ENCODE measurements around the gene EP400. TPM values are rescaled to one million over a fixed set of nuclear protein-coding genes. Genes with fewer than 3 reads are reported as not detected.

Gene EP400
- polyA plus RNA-seq, 1 donor (not counting 4 experiments of a cell fraction or from before 2014, with no cell fraction given): 4.1 TPM

DNA sequence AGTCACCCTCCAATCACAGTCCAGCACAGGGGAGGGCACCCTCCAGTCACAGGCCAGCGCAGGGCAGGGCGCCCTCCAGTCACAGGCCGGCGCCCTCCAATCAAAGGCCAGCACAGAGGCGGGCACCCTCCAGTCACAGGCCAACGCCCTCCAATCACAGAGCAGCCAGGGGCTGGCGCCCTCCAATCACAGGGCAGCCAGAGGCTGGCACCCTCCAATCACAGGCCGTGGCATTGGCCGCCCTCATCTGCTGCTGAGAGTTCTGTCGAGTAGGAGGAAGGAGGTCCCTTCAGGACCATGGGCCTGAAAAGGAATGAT, 167.8 kb downstream of the EP400 start:
- no peaks in the 10 kb centered on the region for H3K27me3 ChIP-seq (ENCODE audit: control insufficient read depth, extremely low read depth, insufficient read depth, low read length)
- H3K4me1 ChIP-seq (ENCODE audit: control insufficient read depth, extremely low read depth, insufficient read depth, low read length): no peaks in the 10 kb centered on the region
- H3K4me3 ChIP-seq (ENCODE audit: control insufficient read depth in 2 of 3, extremely low read depth in 1 of 3, insufficient read depth in 2 of 3, low read depth in 1 of 3, low read length in 3 of 3): no peak overlapping the region
- H3K9me1 ChIP-seq (ENCODE audit: control insufficient read depth, extremely low read depth, insufficient read depth, low read length): no peaks in the 10 kb centered on the region
- H3K27ac ChIP-seq (ENCODE audit: control insufficient read depth, insufficient read depth, low read length): no peak overlapping the region
- dilution Hi-C loops (cut with MboI; ENCODE audit: extremely low pct_ligation_motif_present, low sequenced_read_pairs): no loop called here
- H4K20me1 ChIP-seq (ENCODE audit: control insufficient read depth, extremely low read depth, insufficient read depth, low read length): no peaks in the 10 kb centered on the region
- no peaks in the 10 kb centered on the region for H3K9me3 ChIP-seq (ENCODE audit: control insufficient read depth, low read depth, low read length)
- peaks cover 15 to 19% of the 10 kb centered on the region in 2 experiments for H3K36me3 ChIP-seq (ENCODE audit: control insufficient read depth in 2 of 2, extremely low read depth in 1 of 2, insufficient read depth in 2 of 2, low read length in 2 of 2)
- no peaks in the 10 kb centered on the region for H3K79me2 ChIP-seq (ENCODE audit: control insufficient read depth, insufficient read depth, low read length)
- H2AFZ ChIP-seq (ENCODE audit: control insufficient read depth, low read length): no peak overlapping the region
- FAIRE-seq (no peak), DNase-seq (ENCODE audit: low read depth, low spot score) (no peak)
- TF ChIP-seq, protein P1, sequence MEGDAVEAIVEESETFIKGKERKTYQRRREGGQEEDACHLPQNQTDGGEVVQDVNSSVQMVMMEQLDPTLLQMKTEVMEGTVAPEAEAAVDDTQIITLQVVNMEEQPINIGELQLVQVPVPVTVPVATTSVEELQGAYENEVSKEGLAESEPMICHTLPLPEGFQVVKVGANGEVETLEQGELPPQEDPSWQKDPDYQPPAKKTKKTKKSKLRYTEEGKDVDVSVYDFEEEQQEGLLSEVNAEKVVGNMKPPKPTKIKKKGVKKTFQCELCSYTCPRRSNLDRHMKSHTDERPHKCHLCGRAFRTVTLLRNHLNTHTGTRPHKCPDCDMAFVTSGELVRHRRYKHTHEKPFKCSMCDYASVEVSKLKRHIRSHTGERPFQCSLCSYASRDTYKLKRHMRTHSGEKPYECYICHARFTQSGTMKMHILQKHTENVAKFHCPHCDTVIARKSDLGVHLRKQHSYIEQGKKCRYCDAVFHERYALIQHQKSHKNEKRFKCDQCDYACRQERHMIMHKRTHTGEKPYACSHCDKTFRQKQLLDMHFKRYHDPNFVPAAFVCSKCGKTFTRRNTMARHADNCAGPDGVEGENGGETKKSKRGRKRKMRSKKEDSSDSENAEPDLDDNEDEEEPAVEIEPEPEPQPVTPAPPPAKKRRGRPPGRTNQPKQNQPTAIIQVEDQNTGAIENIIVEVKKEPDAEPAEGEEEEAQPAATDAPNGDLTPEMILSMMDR (optimal IDR thresholded peaks at IDR 0.05 in 1 of 3, IDR thresholded peaks at IDR 0.05 in 1 of 3, conservative IDR thresholded peaks at IDR 0.05 in 1 of 3; ENCODE audit: extremely low read depth in 1 of 3, insufficient read depth in 2 of 3, low read length in 3 of 3): no peak
- no peak for TF ChIP-seq EZH2 (IDR thresholded peaks at IDR 0.05; ENCODE audit: low read length)
- no peak overlapping the region for H3K9ac ChIP-seq (ENCODE audit: control insufficient read depth, extremely low read depth, insufficient read depth, low read length)
- no peak overlapping the region for H3K4me2 ChIP-seq (ENCODE audit: control insufficient read depth, extremely low read depth, insufficient read depth, low read depth, low read length)

DNA sequence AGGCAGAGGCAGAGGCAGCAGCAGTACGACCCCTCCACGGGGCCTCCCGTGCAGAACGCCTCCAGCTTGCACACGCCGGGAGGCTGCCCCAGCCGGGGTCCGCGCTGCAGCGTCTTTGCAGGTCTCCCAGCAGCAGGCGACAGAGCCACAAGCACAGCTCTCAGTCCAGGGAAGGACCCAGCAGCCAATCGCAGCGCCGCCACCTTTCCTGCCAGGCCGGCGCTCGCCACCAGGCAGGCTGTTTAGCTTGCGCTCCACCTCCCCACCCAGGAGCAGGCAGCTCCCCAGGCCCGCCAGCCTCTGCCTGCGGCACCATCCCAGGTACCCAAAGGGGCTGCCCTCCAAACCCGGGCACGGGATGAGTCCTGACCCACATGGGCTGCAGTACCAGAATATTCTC, 169.1 kb downstream of the EP400 start:
- no peaks in the 10 kb centered on the region for H3K27me3 ChIP-seq (ENCODE audit: control insufficient read depth, extremely low read depth, insufficient read depth, low read length)
- no peak overlapping the region for H3K4me3 ChIP-seq (ENCODE audit: control insufficient read depth in 2 of 3, extremely low read depth in 1 of 3, insufficient read depth in 2 of 3, low read depth in 1 of 3, low read length in 3 of 3)
- peaks cover 12 to 13% of the 10 kb centered on the region in 2 experiments for H3K36me3 ChIP-seq (ENCODE audit: control insufficient read depth in 2 of 2, extremely low read depth in 1 of 2, insufficient read depth in 2 of 2, low read length in 2 of 2)
- H3K9ac ChIP-seq (ENCODE audit: control insufficient read depth, extremely low read depth, insufficient read depth, low read length): no peak overlapping the region
- H3K9me1 ChIP-seq (ENCODE audit: control insufficient read depth, extremely low read depth, insufficient read depth, low read length): no peaks in the 10 kb centered on the region
- FAIRE-seq: no peak
- no peak overlapping the region for H3K27ac ChIP-seq (ENCODE audit: control insufficient read depth, insufficient read depth, low read length)
- no peak for DNase-seq (ENCODE audit: low read depth, low spot score)
- dilution Hi-C loops (cut with MboI; ENCODE audit: extremely low pct_ligation_motif_present, low sequenced_read_pairs): no loop called here
- H3K9me3 ChIP-seq (ENCODE audit: control insufficient read depth, low read depth, low read length): no peaks in the 10 kb centered on the region
- no peak for TF ChIP-seq EZH2 (IDR thresholded peaks at IDR 0.05; ENCODE audit: low read length)
- TF ChIP-seq, protein P1 (optimal IDR thresholded peaks at IDR 0.05 in 1 of 3, IDR thresholded peaks at IDR 0.05 in 1 of 3, conservative IDR thresholded peaks at IDR 0.05 in 1 of 3; ENCODE audit: extremely low read depth in 1 of 3, insufficient read depth in 2 of 3, low read length in 3 of 3): no peak
- no peaks in the 10 kb centered on the region for H4K20me1 ChIP-seq (ENCODE audit: control insufficient read depth, extremely low read depth, insufficient read depth, low read length)
- H3K79me2 ChIP-seq (ENCODE audit: control insufficient read depth, insufficient read depth, low read length): no peaks in the 10 kb centered on the region
- no peak overlapping the region for H3K4me2 ChIP-seq (ENCODE audit: control insufficient read depth, extremely low read depth, insufficient read depth, low read depth, low read length)
- no peaks in the 10 kb centered on the region for H3K4me1 ChIP-seq (ENCODE audit: control insufficient read depth, extremely low read depth, insufficient read depth, low read length)
- H2AFZ ChIP-seq (ENCODE audit: control insufficient read depth, low read length): no peak overlapping the region
